NCI-H510A (cell line): ENCODE data around the gene KLK1.
"Not testable (repeated sequence)": the region's sequence is repeated elsewhere in the genome, so short reads cannot be mapped to it uniquely, and the experiment has no call there.

Source experiments
- DNase-seq: peaks from one replicate; lab custom pipeline; 2025; lab: John Stamatoyannopoulos, UW

The KLK1 gene

DNA sequence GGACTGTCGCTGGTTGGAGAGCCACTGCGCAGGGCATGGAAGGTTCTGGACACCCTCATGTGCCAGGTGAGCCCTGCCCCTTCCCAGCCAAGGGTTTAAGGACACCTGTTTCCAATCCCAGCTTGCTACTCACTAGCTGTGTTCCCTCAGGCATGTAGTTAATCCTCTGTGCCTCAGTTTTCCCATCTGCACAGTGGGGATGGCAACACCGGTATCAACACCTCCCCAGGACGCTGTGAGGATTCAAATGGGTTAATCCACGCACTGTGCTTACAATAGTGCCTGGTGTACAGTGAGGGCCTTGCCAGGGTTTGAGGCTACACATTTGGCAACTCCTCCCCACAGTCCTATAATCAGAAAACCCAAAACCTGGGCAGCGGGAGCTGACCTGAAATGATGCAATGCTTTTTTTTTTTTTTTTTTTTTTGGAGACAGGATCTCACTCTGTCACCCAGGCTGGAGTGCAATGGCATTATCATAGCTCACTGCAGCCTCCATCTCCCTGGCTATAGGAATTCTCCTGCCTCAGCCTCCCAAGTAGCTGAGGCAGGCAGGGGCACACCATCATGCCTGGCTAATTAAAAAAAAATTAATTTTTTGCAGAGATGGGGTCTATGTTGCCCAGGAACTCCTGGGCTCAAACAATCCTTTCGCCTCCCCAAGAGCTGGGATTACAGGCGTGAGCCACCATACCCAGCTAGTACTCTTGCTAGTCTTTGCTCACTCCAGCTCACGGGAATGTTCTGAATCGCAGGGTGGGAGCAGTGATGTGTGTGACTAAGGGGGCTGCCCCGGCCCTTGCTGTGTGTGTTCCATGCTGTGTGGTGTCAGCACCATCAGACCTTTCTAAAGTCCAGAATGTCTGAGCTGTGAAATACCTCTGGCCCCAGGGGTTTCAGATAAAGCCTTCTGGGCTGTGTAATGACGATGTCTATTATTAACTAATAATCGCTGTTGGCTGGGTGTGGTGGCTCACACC, 31.0 kb downstream of the KLK1 start:
- no peak for DNase-seq

DNA sequence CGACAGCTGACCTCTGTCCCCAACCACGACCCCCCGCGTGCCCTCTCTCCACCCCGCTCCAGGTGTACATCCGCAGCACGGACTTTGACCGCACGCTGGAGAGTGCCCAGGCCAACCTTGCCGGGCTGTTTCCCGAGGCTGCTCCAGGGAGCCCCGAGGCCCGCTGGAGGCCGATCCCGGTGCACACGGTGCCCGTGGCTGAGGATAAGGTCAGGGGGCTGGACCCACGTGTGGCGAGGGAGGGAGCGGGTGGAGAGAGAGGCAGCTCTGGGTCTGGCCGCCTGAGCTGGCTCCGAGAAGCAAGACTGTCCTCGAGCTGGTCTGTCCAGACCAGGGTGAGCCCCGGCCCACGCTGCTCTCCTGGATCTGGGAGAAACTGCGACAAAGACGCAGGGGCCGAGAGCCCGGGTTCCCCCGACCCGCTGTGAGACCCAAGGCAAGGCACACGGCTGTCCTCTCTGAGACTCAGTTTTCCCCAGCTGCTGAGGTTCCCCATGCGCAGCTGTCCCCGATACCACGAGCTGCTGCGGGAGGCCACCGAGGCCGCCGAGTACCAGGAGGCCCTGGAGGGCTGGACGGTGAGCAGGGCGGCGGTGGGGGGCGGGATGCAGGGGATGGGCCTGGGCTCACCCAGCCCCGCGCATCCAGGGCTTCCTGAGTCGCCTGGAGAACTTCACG, 31.9 kb downstream of the KLK1 start:
- DNase-seq: no peak

DNA sequence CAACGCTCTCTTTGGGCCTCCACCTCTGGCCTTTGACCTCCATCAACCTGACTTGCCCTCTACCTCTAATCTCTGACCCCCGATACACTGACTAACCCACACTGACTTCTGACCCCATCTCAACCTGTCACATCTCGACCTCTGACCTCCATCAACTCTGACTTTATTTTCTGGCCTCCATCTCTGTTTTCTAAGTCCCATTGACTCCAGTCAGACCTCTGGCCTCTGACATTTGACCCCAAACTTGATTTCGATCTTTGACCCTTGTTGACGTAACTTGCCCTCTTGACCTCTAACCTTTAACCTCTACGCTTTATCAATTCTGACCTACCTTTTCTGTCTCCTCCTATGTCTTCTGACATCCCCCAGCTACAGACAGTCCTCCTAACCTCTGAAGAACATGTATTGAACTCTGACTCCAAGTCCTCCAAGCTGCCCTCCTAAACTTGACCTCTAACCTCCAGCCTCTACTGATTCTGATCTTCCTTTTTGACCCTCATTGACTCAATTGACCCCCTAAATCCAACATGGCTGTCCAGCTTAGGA, 32.6 kb downstream of the KLK1 start:
- no peak for DNase-seq

DNA sequence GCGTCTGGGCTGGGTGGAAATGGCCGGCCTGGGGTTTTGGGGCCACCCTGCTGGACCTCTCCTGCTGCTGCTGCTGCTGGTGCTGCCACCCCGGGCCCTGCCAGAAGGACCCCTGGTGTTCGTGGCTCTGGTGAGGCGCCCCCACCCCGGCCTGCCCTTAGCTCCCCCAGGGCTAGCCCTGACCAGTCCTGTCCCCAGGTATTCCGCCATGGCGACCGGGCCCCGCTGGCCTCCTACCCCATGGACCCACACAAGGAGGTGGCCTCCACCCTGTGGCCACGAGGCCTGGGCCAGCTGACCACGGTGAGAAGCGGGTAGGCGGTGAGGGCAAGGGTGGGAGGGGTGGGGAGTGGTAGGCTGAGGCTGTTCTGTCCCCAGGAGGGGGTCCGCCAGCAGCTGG, 33.2 kb downstream of the KLK1 start, which contains the start of gene ACP4:
Gene ACP4 (plus strand): TSS at position 20 of the 400 bp plus-strand sequence. CDS start 0 bp downstream, at position 20.
- no peak for DNase-seq

DNA sequence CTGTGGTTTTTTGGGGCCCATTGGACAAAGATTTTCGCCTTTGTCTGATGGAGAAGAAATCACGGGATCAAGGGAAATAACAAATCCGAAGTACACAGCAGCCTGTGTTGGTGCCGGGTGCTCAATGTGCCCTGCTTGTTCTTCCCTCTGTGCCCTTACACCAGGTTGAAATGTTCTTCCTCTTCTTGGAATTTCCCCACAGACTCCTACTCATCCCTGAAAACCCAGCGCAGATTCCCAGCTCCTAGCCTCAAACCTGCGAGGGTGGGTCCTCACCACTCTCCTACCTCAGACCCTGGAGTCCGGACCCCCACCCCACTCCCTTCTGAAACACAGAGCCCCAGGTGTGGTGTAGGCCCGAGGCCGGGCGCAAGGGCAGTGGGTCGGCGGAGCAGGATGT, 38.3 kb downstream of the KLK1 start:
- DNase-seq: no peak

DNA sequence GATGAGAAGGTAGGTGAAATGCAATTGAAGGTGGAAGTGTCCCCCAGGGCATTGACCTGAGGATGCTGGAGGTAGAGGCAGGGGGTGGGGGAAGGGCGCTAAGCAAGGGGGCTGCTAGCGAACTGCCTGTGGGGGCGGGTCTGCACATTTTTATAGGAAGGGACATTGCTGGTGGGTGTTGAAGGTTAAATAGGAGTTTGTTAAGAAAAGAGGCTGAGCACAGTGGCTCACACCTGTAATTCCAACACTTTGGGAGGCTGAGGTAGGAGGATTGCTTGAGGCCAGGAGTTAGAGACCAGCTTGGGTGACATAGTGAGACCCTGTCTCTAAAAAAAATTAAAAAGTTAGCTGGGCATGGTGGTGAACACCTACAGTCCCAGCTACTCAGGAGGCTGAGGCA, 38.9 kb downstream of the KLK1 start:
- no peak for DNase-seq

DNA sequence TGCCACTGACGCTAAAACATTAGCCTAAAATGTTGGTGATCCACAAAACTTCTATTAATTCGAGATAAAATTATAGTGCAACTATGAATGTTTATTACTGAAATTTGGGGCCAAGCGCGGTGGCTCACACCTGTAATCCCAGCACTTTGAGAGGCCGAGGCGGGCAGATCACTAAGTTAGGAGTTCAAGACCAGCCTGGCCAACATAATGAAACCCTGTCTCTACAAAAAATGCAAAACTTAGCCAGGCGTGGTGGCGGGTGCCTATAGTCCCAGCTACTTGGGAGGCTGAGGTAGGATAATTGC, 39.8 kb downstream of the KLK1 start:
- DNase-seq: not testable (repeated sequence)

DNA sequence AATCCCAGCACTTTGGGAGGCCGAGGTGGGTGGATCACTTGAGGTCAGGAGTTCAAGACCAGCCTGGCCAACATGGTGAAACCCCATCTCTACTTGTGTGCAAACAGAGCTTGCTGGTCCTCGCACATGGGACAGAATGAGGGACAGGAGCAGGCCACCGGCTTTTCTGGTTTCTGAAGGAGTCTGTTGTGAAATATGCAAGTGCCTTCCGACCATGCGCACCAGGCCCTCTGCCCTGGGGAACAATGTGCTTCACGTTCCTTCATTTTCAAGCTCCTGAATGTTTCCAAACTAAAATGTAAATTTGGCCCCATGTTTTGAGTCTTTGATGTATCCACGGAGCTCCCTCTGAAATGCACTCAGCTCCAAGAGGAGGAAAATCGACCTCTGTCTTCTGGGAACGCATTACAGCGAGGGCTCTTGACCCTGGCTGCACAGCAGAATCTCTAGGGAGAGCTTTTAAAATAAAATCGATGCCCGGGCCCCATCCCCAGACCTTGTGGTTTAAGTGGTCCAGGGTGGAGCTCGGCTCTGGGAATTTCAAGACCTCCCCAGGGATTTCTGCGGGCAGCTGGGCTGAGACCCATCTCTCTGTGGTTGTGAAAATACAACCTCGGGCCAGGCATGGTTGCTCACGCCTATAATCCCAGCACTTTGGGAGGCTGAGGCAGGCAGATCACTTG, 42.7 kb downstream of the KLK1 start:
- DNase-seq: no peak

DNA sequence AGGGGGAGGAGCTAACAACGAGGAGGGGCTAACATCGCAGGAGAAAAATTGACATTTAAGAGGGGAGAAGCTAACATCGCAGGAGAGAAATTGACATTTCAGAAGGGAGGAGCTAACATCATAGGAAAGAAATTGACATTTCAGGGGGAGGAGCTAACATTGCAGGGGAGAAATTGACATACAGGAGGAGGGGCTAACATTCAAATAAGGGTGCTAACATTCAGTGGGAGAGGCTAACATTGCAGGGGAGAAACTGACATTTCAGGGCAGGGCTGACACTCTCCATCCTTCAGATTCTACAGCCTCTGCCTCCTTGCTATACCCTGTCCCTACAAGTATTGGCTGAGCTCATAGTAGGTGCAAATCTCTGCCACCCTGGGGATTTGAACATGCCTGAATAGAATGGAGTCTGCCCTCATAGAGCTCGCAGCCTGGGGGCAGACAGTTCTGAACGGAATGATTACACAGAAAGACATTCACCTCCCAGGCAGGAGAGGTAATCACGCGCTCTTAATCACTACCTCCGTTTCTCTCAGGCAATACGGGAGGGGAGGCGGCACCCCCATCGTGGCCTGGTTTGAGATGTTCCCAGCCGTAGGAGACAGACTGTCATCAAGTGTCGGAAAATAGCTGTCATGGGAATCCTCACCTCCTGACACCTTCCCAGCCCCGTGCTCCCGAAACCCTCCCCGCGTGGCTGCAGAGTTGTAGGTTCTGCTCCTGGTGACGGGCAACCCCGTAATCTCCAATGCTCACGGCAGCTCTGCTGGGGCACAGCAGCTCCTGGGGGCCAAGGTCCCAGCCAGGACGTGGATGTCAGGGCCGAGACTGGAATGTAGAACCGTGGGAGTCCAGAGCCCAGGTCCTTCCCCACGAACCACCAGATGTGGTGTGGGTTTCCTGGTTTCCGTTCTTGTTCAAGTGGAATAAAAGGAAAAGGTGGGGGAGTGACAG, 43.8 kb downstream of the KLK1 start:
- no peak for DNase-seq

DNA sequence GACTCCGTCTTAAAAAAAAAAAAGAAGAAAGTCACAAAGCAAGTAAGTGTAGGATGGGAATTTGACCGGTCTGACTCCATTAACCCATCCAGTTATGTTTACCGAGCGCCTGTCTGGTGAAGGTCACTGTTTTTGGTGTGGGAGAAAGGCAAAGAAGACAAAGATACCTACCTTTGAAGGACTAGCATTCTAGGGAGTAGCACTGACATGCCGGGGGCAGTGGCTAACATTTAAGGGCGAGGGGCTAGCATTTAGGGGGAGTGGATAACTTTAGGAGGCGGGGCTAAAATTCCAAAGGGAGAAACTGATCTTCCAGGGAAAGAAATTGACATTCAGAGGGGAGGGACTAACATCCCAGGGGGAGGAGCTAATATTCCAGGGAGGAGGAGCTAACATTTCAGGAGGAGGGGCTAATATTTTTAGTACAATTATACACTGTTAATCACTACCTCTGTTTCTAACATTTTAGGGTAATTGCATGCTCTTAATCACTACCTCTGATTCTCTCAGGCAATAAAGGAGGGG, 44.6 kb downstream of the KLK1 start:
- DNase-seq: no peak

DNA sequence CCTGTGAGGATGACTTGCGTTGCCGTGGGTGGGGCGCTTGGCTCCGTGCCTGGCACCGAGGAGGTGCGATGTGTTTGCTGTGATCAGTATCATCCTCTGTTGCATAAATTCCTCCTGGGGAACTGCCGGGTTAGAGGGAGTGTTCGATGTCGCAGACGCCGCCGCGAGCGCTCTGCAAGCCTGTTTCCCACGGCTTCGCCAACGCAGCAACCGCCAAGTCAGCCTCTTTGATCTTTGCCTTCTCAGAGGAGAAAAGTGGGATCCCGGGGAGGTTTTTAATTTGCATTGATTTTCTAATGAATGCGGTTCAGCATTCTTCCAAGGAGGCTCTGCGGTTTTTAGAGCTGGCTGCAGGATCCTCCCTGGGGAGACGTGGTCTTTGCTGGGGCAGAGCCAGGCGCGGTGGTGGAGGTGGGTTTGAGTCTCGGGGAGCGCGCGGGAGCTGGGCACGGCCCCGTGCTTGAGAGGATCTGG, 45.7 kb downstream of the KLK1 start:
- DNase-seq: no peak

DNA sequence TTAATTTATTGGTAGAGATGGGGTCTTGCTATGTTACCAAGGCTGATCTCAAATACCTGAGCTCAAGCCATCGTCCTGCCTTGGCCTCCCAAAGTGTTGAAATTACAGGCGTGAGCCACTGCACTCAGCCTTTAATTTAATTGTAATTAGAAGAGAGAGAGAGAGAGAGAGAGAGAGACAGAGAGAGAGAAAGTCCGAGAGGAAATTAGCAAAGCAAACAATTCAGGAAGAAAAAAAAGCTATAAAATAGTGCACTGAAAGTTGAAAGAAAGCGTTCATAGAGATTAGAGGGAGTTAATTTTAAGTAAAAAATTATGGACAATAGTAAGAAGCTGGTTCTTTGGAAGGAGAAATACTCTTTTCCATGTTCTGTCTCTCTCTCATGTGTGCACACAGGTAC, 46.3 kb downstream of the KLK1 start:
- no peak for DNase-seq

DNA sequence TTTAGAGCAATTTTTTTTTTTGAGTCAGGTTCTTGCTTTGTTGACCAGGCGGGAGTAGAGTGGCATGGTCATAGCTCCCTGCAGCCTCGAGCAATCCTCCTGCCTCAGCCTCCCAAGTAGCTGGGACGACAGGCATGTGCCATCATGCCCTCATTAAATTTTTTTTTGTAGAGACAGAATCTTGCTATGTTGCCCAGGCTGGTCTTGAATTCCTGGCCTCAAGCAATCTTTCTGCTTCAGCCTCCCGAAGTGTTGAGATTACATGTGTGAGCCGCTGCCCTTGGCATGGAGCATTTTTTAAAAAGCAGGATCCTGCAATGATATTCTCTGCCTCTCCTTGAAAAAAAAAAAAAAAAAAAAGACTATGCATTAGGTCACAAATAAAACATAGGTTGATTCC, 47.5 kb downstream of the KLK1 start:
- DNase-seq: no peak

DNA sequence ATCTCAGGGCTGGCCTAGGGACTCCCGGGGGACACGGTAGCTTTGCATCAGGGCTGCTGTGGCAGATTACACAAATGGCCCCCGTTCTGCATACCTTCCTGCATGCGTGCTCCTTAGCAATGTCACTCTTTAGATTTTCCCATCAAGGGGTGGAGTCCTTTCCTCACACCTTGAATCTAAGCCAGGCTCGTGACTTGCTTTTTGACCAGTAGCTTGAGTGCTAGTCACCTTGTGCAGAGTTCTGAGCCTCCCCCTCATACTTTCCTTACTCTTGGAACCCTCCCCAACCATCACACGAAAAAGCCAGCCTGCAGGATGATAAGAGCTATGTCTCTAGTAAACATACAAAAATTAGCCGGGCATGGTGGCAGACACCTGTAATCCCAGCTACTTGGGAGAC, 50.1 kb downstream of the KLK1 start:
- not testable (repeated sequence) for DNase-seq

DNA sequence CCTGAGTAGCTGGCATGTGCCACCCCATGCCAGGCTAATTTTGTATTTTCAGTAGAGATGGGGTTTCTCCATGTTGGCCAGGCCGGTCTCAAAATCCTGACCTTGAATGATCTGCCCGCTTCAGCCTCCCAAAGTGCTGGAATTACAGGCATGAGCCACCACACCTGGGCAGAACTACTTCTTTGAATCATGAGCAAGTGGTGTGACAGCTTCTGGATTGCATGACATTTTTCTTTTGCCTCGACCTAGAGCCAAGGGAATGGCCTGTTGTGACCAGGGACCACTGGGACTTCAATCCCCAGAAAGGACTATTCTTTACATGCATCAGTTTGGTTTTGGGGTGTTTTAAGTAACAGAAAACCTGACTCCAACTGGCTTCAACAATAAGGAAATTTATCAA, 50.7 kb downstream of the KLK1 start:
- not testable (repeated sequence) for DNase-seq

DNA sequence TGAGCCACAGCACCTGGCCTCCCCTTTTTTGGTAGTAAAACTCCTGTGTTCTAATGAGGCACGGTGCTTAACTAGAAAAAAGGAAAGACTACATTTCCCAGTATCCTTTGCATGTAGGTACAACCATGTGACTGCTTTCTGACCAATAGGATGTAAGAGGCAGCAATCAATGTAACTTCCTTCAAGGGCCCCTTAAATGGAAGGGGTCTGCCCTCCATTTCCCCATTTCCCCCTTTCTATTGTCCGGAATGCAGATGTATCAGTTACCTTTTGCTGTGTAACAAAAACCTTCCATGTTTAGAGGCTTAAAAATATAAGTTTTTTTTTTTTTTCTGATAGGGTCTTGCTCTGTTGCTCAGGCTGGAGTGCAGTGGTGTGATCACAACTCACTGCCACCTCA, 51.1 kb downstream of the KLK1 start:
- no peak for DNase-seq

DNA sequence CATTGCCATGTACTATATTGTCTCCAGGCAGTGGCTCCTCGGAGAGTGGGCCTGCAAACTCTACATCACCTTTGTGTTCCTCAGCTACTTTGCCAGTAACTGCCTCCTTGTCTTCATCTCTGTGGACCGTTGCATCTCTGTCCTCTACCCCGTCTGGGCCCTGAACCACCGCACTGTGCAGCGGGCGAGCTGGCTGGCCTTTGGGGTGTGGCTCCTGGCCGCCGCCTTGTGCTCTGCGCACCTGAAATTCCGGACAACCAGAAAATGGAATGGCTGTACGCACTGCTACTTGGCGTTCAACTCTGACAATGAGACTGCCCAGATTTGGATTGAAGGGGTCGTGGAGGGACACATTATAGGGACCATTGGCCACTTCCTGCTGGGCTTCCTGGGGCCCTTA, 52.7 kb downstream of the KLK1 start:
- DNase-seq: no peak

DNA sequence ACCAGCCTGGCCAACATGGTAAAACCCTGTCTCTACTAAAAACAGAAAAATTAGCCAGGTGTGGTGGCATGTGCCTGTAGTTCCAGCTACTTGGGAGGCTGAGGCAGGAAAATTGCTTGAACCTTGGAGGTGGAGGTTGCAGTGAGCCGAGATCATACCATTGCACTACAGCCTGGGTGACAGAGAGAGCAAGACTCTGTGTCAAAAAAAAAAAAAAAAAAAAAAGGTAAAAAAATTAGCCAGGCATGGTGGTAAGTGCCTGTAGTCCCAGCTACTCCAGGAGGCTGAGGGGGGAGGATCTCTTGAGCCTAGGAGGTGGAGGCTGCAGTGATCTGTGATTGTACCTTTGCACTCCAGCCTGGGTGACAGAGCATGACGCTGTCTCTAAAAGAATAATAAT, 53.4 kb downstream of the KLK1 start, which contains the start of gene GPR32:
Gene GPR32 (plus strand): TSS at position 301 of the 400 bp plus-strand sequence. CDS start 137 bp downstream, outside the sequence.
- not testable (repeated sequence) for DNase-seq
